ENCODE data around the gene KRTAP10-4. TPM values are rescaled to one million over a fixed set of nuclear protein-coding genes. Genes with fewer than 3 reads are reported as not detected.
"Not testable (repeated sequence)": the region's sequence is repeated elsewhere in the genome, so short reads cannot be mapped to it uniquely, and the experiment has no call there.

KRTAP10-4 gene
- total and polyA plus RNA-seq, 2 donors (not counting 1 experiment from before 2014, with no cell fraction given), result not detected

DNA sequence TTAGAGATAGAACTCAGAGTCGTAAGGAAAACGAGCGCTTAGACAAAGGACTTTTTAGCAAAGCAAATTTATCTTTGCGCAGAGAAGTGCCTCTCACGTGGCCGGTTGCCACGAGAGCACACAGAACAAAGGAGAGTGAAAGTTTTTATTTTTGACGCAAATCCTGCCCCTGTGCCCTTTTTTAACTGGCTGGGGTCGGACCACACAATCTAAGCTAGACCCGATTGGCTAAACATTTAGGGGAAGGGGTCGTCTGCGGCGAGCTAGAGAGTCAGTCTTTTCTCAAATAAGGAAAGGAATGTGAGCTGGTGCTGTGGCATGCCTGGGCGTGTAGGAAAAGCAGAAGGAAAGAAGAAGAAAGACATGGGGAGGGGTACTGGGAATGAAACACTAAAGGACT, 24.6 kb upstream of the KRTAP10-4 start:
- no peak overlapping the region for H3K4me3 ChIP-seq (ENCODE audit: control extremely low read depth in 1 of 5, extremely low read depth in 1 of 5, insufficient read depth in 1 of 5, low read depth in 2 of 5, low read length in 4 of 5)
- Mint-ChIP-seq H3K4me3 (no peak overlapping the region), H3K4me1 (peaks cover 8% of the 10 kb centered on the region), H3K27me3 (peaks cover 47% of the 10 kb centered on the region), H3K9me3 (ENCODE audit: insufficient read depth) (peaks cover 6% of the 10 kb centered on the region), H3K27ac (no peak overlapping the region)
- no peak for ATAC-seq (ENCODE audit: low read depth)
- H3K27ac ChIP-seq (ENCODE audit: low read length in 2 of 2), result no peak overlapping the region
- ChIA-PET POLR2A (no interaction called here), CTCF (no interaction called here)
- H3K4me1 ChIP-seq (ENCODE audit: control insufficient read depth in 2 of 2, insufficient read depth in 2 of 2, low read length in 2 of 2), result peaks cover 5 to 7% of the 10 kb centered on the region in 2 donors
- H4K20me1 ChIP-seq (ENCODE audit: control insufficient read depth, insufficient read depth, low read length, poor library complexity, severe bottlenecking), result no peaks in the 10 kb centered on the region
- H3K36me3 ChIP-seq (replicated peaks in 1 of 2; ENCODE audit: control extremely low read depth in 1 of 2, control insufficient read depth in 1 of 2, extremely low read depth in 1 of 2, insufficient read depth in 2 of 2, low read length in 1 of 2), result no peaks in the 10 kb centered on the region
- peaks cover 0 to 25% (median 9%) of the 10 kb centered on the region in 3 donors for H3K9me3 ChIP-seq (ENCODE audit: control extremely low read depth in 1 of 3, control insufficient read depth in 2 of 3, insufficient read depth in 1 of 3, low read length in 2 of 3)
- no peak overlapping the region for H3K4me2 ChIP-seq (replicated peaks; ENCODE audit: low read depth, low read length, poor library complexity, severe bottlenecking)
- TF ChIP-seq EZH2 (IDR thresholded peaks at IDR 0.05; ENCODE audit: borderline replicate concordance, insufficient read depth, low read depth, low read length, poor library complexity, severe bottlenecking), result no peak
- TF ChIP-seq, protein P1, sequence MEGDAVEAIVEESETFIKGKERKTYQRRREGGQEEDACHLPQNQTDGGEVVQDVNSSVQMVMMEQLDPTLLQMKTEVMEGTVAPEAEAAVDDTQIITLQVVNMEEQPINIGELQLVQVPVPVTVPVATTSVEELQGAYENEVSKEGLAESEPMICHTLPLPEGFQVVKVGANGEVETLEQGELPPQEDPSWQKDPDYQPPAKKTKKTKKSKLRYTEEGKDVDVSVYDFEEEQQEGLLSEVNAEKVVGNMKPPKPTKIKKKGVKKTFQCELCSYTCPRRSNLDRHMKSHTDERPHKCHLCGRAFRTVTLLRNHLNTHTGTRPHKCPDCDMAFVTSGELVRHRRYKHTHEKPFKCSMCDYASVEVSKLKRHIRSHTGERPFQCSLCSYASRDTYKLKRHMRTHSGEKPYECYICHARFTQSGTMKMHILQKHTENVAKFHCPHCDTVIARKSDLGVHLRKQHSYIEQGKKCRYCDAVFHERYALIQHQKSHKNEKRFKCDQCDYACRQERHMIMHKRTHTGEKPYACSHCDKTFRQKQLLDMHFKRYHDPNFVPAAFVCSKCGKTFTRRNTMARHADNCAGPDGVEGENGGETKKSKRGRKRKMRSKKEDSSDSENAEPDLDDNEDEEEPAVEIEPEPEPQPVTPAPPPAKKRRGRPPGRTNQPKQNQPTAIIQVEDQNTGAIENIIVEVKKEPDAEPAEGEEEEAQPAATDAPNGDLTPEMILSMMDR (IDR thresholded peaks at IDR 0.05), result no peak
- 77% methylated on average over 13 of the region's 14 CpGs for WGBS (ENCODE audit: insufficient coverage)
- H2AFZ ChIP-seq (ENCODE audit: insufficient read depth, low read depth, low read length, poor library complexity, severe bottlenecking), result no peak overlapping the region
- H3K79me2 ChIP-seq (ENCODE audit: control insufficient read depth, insufficient read depth, low read length), result no peaks in the 10 kb centered on the region
- DNase-seq, result no peak
- H3K9ac ChIP-seq (ENCODE audit: low read length), result no peak overlapping the region
- intact Hi-C loops (cut with micrococcal nuclease), result no loop called here
- peaks cover 0 to 14% (median 1%) of the 10 kb centered on the region in 4 experiments for H3K27me3 ChIP-seq (replicated peaks in 1 of 4; ENCODE audit: control extremely low read depth in 1 of 4, control insufficient read depth in 3 of 4, insufficient read depth in 4 of 4, low read length in 3 of 4)

DNA sequence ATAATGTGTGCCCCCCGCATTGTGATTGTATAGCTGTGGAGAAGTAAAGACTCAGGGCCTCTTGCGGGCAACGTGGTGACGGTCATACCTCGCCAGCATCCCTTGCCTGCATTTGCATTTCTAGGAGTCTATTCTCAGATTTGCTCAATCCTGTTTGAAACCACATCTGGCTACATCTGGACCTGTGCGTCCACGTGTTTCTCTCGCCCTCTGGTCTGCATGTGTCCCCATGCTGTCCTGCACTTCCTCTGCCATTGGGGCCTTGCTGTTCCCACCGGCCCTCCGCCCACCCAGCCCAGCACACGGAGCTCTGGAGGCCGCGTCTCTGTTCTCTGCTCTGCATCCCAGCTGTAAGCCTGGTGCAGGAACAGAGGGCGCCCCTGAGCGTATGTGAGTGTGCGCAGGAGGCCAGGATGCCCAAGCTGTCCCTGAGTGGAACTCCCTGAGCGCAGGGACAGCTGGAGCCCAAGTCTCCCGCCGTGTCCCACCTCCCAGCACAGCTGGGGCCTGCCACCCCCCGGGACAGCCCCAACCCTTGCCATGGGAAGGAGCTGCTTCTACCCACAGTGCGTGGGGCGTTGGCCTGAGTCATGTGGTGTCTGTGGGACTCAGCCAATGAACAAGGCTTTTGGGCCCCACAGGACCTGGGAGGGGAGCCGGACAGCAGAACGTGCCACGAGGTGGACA, 23.9 kb upstream of the KRTAP10-4 start:
- Mint-ChIP-seq H3K9me3 (ENCODE audit: insufficient read depth) (peaks cover 6% of the 10 kb centered on the region), H3K27me3 (peaks cover 54% of the 10 kb centered on the region), H3K4me3 (no peak overlapping the region), H3K27ac (no peak overlapping the region), H3K4me1 (peaks cover 8% of the 10 kb centered on the region)
- H3K9me3 ChIP-seq (ENCODE audit: control extremely low read depth in 1 of 3, control insufficient read depth in 2 of 3, insufficient read depth in 1 of 3, low read length in 2 of 3), result peaks cover 0 to 25% (median 9%) of the 10 kb centered on the region in 3 donors
- H3K79me2 ChIP-seq (ENCODE audit: control insufficient read depth, insufficient read depth, low read length), result no peaks in the 10 kb centered on the region
- TF ChIP-seq EZH2 (IDR thresholded peaks at IDR 0.05; ENCODE audit: borderline replicate concordance, insufficient read depth, low read depth, low read length, poor library complexity, severe bottlenecking), result no peak
- TF ChIP-seq, protein P1 (IDR thresholded peaks at IDR 0.05), result no peak
- no peak overlapping the region for H3K27ac ChIP-seq (ENCODE audit: low read length in 2 of 2)
- ChIA-PET POLR2A (no interaction called here), CTCF (no interaction called here)
- H3K4me1 ChIP-seq (ENCODE audit: control insufficient read depth in 2 of 2, insufficient read depth in 2 of 2, low read length in 2 of 2), result peaks cover 5 to 7% of the 10 kb centered on the region in 2 donors
- no peak overlapping the region for H3K4me3 ChIP-seq (ENCODE audit: control extremely low read depth in 1 of 5, extremely low read depth in 1 of 5, insufficient read depth in 1 of 5, low read depth in 2 of 5, low read length in 4 of 5)
- no peak overlapping the region for H2AFZ ChIP-seq (ENCODE audit: insufficient read depth, low read depth, low read length, poor library complexity, severe bottlenecking)
- 81% methylated on average over 25 of the region's 25 CpGs for WGBS (ENCODE audit: insufficient coverage)
- ATAC-seq (ENCODE audit: low read depth), result no peak
- no peak overlapping the region for H3K4me2 ChIP-seq (replicated peaks; ENCODE audit: low read depth, low read length, poor library complexity, severe bottlenecking)
- H3K36me3 ChIP-seq (replicated peaks in 1 of 2; ENCODE audit: control extremely low read depth in 1 of 2, control insufficient read depth in 1 of 2, extremely low read depth in 1 of 2, insufficient read depth in 2 of 2, low read length in 1 of 2), result no peaks in the 10 kb centered on the region
- no peak overlapping the region for H3K9ac ChIP-seq (ENCODE audit: low read length)
- H3K27me3 ChIP-seq (replicated peaks in 1 of 4; ENCODE audit: control extremely low read depth in 1 of 4, control insufficient read depth in 3 of 4, insufficient read depth in 4 of 4, low read length in 3 of 4), result peaks cover 0 to 14% (median 1%) of the 10 kb centered on the region in 4 experiments
- H4K20me1 ChIP-seq (ENCODE audit: control insufficient read depth, insufficient read depth, low read length, poor library complexity, severe bottlenecking), result no peaks in the 10 kb centered on the region
- intact Hi-C loops (cut with micrococcal nuclease), result no loop called here
- DNase-seq, result no peak

DNA sequence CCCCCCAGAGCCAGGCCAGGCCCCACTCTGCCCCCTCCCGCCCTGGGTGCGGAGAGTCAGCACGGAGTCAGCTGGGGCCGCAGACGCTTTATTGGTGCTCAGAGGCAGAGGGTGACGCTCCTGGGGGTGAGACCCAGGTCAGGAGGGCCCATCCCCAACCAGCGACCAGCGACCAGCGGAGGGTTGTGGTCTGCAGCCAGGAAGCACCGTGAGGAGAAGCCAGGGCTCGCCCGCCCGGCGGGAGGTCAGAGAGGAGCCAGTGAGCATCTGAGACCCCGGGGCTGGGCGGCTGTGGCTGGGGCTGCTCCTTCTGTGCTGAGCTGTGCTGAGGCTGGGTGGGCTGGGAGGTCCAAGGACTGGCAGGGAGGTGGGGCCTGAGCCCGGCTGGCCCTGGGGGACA, 23.2 kb upstream of the KRTAP10-4 start:
- H3K4me1 Mint-ChIP-seq; H3K27ac ChIP-seq (ENCODE audit: low read length in 2 of 2); H3K27ac Mint-ChIP-seq; CTCF ChIA-PET; H3K36me3 ChIP-seq (replicated peaks in 1 of 2; ENCODE audit: control extremely low read depth in 1 of 2, control insufficient read depth in 1 of 2, extremely low read depth in 1 of 2, insufficient read depth in 2 of 2, low read length in 1 of 2); H3K4me2 ChIP-seq (replicated peaks; ENCODE audit: low read depth, low read length, poor library complexity, severe bottlenecking); H3K4me3 Mint-ChIP-seq; H3K9me3 Mint-ChIP-seq (ENCODE audit: insufficient read depth); H2AFZ ChIP-seq (ENCODE audit: insufficient read depth, low read depth, low read length, poor library complexity, severe bottlenecking); H3K4me3 ChIP-seq (ENCODE audit: control extremely low read depth in 1 of 5, extremely low read depth in 1 of 5, insufficient read depth in 1 of 5, low read depth in 2 of 5, low read length in 4 of 5); POLR2A ChIA-PET; DNase-seq; intact Hi-C loops (cut with micrococcal nuclease); ATAC-seq (ENCODE audit: low read depth); H3K79me2 ChIP-seq (ENCODE audit: control insufficient read depth, insufficient read depth, low read length); H3K4me1 ChIP-seq (ENCODE audit: control insufficient read depth in 2 of 2, insufficient read depth in 2 of 2, low read length in 2 of 2); H3K9ac ChIP-seq (ENCODE audit: low read length); H4K20me1 ChIP-seq (ENCODE audit: control insufficient read depth, insufficient read depth, low read length, poor library complexity, severe bottlenecking): not testable (repeated sequence)
- WGBS (ENCODE audit: insufficient coverage), result 42% methylated on average over 12 of the region's 17 CpGs
- Histone ChIP-seq H3K27me3 (replicated peaks in 1 of 4; ENCODE audit: control extremely low read depth in 1 of 4, control insufficient read depth in 3 of 4, insufficient read depth in 4 of 4, low read length in 3 of 4) (peaks cover 0 to 14% (median 1%) of the 10 kb centered on the region in 4 experiments), H3K9me3 (ENCODE audit: control extremely low read depth in 1 of 3, control insufficient read depth in 2 of 3, insufficient read depth in 1 of 3, low read length in 2 of 3) (peaks cover 0 to 24% (median 9%) of the 10 kb centered on the region in 3 donors)
- H3K27me3 Mint-ChIP-seq, result peaks cover 59% of the 10 kb centered on the region
